RWPE2 (cell line): Measurements from ENCODE around the gene PLPP1.

Experiments
- ATAC-seq: fragments of 200-7000 bp; cut with Tn5 transposase; 3 replicates; pipeline ENCODE4 v1.9.1; 2021; ENCODE audit warnings: low read depth
- DNase-seq: peaks from one replicate; pipeline ENCODE4 v3.0.0-alpha.2; 2020; ENCODE audit warnings: low spot score
- H3K27ac ChIP-seq: fragments of 450-650 bp; 2 replicates; pipeline ENCODE4 v1.5.1; 2017; ENCODE audit warnings: mild to moderate bottlenecking; ENCODE audit not compliant: poor library complexity, severe bottlenecking
- H3K27me3 ChIP-seq: fragments of 250-450 bp; sonication (Bioruptor Pico); 2 replicates; pipeline ENCODE4 v1.5.1; 2021; ENCODE audit warnings: mild to moderate bottlenecking, moderate library complexity; ENCODE audit not compliant: insufficient read depth, poor library complexity, severe bottlenecking
- H3K36me3 ChIP-seq: fragments of 250-450 bp; sonication (Bioruptor Pico); 2 replicates; pipeline ENCODE4 v1.5.1; 2020; ENCODE audit warnings: low read depth, mild to moderate bottlenecking, moderate library complexity
- H3K4me1 ChIP-seq: fragments of 250-450 bp; sonication (Bioruptor Pico); 2 replicates; pipeline ENCODE4 v1.5.1; 2021; ENCODE audit warnings: mild to moderate bottlenecking, moderate library complexity; ENCODE audit not compliant: insufficient read depth, poor library complexity, severe bottlenecking
- H3K4me3 ChIP-seq: fragments of 250-450 bp; sonication (Bioruptor Pico); 2 replicates; pipeline ENCODE4 v1.5.1; 2021; ENCODE audit warnings: mild to moderate bottlenecking, moderate library complexity; ENCODE audit not compliant: severe bottlenecking
- H3K9me3 ChIP-seq: fragments of 250-450 bp; sonication (Bioruptor Pico); 2 replicates; pipeline ENCODE4 v1.5.1; 2021; ENCODE audit warnings: mild to moderate bottlenecking, moderate library complexity; ENCODE audit not compliant: severe bottlenecking
- CTCF ChIP-seq: fragments of 450-650 bp; IDR thresholded peaks from one replicate; pipeline ENCODE4 v1.5.1; 2017; ENCODE audit warnings: mild to moderate bottlenecking, moderate library complexity; ENCODE audit not compliant: poor library complexity, severe bottlenecking

PLPP1 gene

GRCh38 chr5:55456216-55456895, 78.4 kb downstream of the PLPP1 start:
- H3K9me3 ChIP-seq, result no peaks in the 10 kb centered on the region
- H3K4me1 ChIP-seq, result peaks cover 10% of the 10 kb centered on the region
- no peak overlapping the region for H3K4me3 ChIP-seq
- no peaks in the 10 kb centered on the region for H3K27me3 ChIP-seq
- ATAC-seq (peak; percentile 93), DNase-seq (no peak)
- no peak for TF ChIP-seq CTCF
- no peaks in the 10 kb centered on the region for H3K36me3 ChIP-seq
- no peak overlapping the region for H3K27ac ChIP-seq

GRCh38 chr5:55454282-55454681, 80.5 kb downstream of the PLPP1 start:
- no peak overlapping the region for H3K27ac ChIP-seq
- no peaks in the 10 kb centered on the region for H3K9me3 ChIP-seq
- no peaks in the 10 kb centered on the region for H3K36me3 ChIP-seq
- TF ChIP-seq CTCF, result no peak
- no peak for DNase-seq
- no peak for ATAC-seq
- H3K4me1 ChIP-seq, result peaks cover 10% of the 10 kb centered on the region
- no peaks in the 10 kb centered on the region for H3K27me3 ChIP-seq
- no peak overlapping the region for H3K4me3 ChIP-seq

- peaks cover 10% of the 10 kb centered on the region for H3K4me1 ChIP-seq
- no peak for TF ChIP-seq CTCF
Observed at GRCh38 chr5:55453211-55453610, 81.6 kb downstream of the PLPP1 start.

GRCh38 chr5:55451976-55452375, 82.8 kb downstream of the PLPP1 start:
- no peak overlapping the region for H3K27ac ChIP-seq
- no peaks in the 10 kb centered on the region for H3K9me3 ChIP-seq
- no peak overlapping the region for H3K4me3 ChIP-seq
- H3K27me3 ChIP-seq, result no peaks in the 10 kb centered on the region
- ATAC-seq (no peak), DNase-seq (no peak)
- H3K4me1 ChIP-seq, result peaks cover 10% of the 10 kb centered on the region
- TF ChIP-seq CTCF, result no peak
- H3K36me3 ChIP-seq, result no peaks in the 10 kb centered on the region

More at GRCh38 chr5:55453211-55453610, 81.6 kb downstream of the PLPP1 start:
- Histone ChIP-seq H3K4me3 (no peak overlapping the region), H3K27ac (no peak overlapping the region), H3K27me3 (no peaks in the 10 kb centered on the region), H3K9me3 (no peaks in the 10 kb centered on the region), H3K36me3 (no peaks in the 10 kb centered on the region)
- ATAC-seq (no peak), DNase-seq (no peak)

GRCh38 chr5:55450050-55450765, 84.6 kb downstream of the PLPP1 start:
- H3K36me3 ChIP-seq, result no peaks in the 10 kb centered on the region
- no peaks in the 10 kb centered on the region for H3K4me1 ChIP-seq
- no peak overlapping the region for H3K27ac ChIP-seq
- no peaks in the 10 kb centered on the region for H3K9me3 ChIP-seq
- no peak for DNase-seq
- ATAC-seq, result peak; percentile 38; the same call in 1 of the 3 replicates
- H3K27me3 ChIP-seq, result no peaks in the 10 kb centered on the region
- no peak for TF ChIP-seq CTCF
- no peak overlapping the region for H3K4me3 ChIP-seq
